ENCODE data around the gene CD276. TPM values are rescaled to one million over a fixed set of nuclear protein-coding genes. Genes with fewer than 3 reads are reported as not detected.

Gene CD276
- total RNA-seq, 1 donor from 2014 or later, result 84.3 TPM

- DNase-seq (ENCODE audit: low spot score in 2 of 2), result no peak
- Histone ChIP-seq H3K4me1 (peaks cover 5% of the 10 kb centered on the region in 2 donors), H3K4me3 (no peak overlapping the region), H3K27ac (no peak overlapping the region), H3K9me3 (no peaks in the 10 kb centered on the region), H3K27me3 (no peaks in the 10 kb centered on the region), H3K36me3 (no peaks in the 10 kb centered on the region)
- intact Hi-C loops (cut with DNase I), result no loop called here
- no peak for TF ChIP-seq CTCF (IDR thresholded peaks at IDR 0.05)
Observed at GRCh38 chr15:73749533-73749932, 65.3 kb downstream of the CD276 start.

GRCh38 chr15:73749971-73750370, 65.8 kb downstream of the CD276 start:
- no peaks in the 10 kb centered on the region for H3K9me3 ChIP-seq
- H3K27ac ChIP-seq, result no peak overlapping the region
- intact Hi-C loops (cut with DNase I), result no loop called here
- DNase-seq (ENCODE audit: low spot score in 2 of 2), result no peak
- no peaks in the 10 kb centered on the region for H3K27me3 ChIP-seq
- no peak overlapping the region for H3K4me3 ChIP-seq
- TF ChIP-seq CTCF (IDR thresholded peaks at IDR 0.05), result no peak
- H3K4me1 ChIP-seq, result peaks cover 5% of the 10 kb centered on the region in 2 donors
- H3K36me3 ChIP-seq, result no peaks in the 10 kb centered on the region

GRCh38 chr15:73750438-73750837, 66.3 kb downstream of the CD276 start:
- H3K9me3 ChIP-seq, result no peaks in the 10 kb centered on the region

GRCh38 chr15:73750951-73751350, 66.8 kb downstream of the CD276 start:
- Histone ChIP-seq H3K27me3 (no peaks in the 10 kb centered on the region), H3K9me3 (no peaks in the 10 kb centered on the region), H3K4me3 (peak overlapping the region in 1 of 2 donors; percentile 98), H3K36me3 (no peaks in the 10 kb centered on the region), H3K4me1 (peaks cover 5% of the 10 kb centered on the region in 2 donors), H3K27ac (no peak overlapping the region)
- no peak for DNase-seq (ENCODE audit: low spot score in 2 of 2)
- TF ChIP-seq CTCF (IDR thresholded peaks at IDR 0.05), result no peak
- intact Hi-C loops (cut with DNase I), result no loop called here

More at GRCh38 chr15:73750438-73750837, 66.3 kb downstream of the CD276 start:
- intact Hi-C loops (cut with DNase I), result no loop called here
- H3K27ac ChIP-seq, result no peak overlapping the region
- no peak for DNase-seq (ENCODE audit: low spot score in 2 of 2)
- TF ChIP-seq CTCF (IDR thresholded peaks at IDR 0.05), result no peak
- no peaks in the 10 kb centered on the region for H3K36me3 ChIP-seq
- no peak overlapping the region for H3K4me3 ChIP-seq
- peaks cover 5% of the 10 kb centered on the region in 2 donors for H3K4me1 ChIP-seq
- H3K27me3 ChIP-seq, result no peaks in the 10 kb centered on the region

GRCh38 chr15:73751511-73751898, 67.3 kb downstream of the CD276 start:
- H3K4me1 ChIP-seq, result peaks cover 5% of the 10 kb centered on the region in 2 donors
- no peak overlapping the region for H3K27ac ChIP-seq
- H3K4me3 ChIP-seq, result peak overlapping the region; percentile 80 to 98
- no peaks in the 10 kb centered on the region for H3K36me3 ChIP-seq
- TF ChIP-seq CTCF (IDR thresholded peaks at IDR 0.05), result no peak
- H3K9me3 ChIP-seq, result no peaks in the 10 kb centered on the region
- H3K27me3 ChIP-seq, result no peaks in the 10 kb centered on the region
- intact Hi-C loops (cut with DNase I), result no loop called here
- DNase-seq (ENCODE audit: low spot score in 2 of 2), result no peak
